Hematopoietic multipotent progenitor cell (in vitro differentiated cells): ENCODE measurements around the gene SNU13. TPM values are rescaled to one million over a fixed set of nuclear protein-coding genes. Genes with fewer than 3 reads are reported as not detected.
"Not testable (repeated sequence)": the region's sequence is repeated elsewhere in the genome, so short reads cannot be mapped to it uniquely, and the experiment has no call there.

Experiments used
- DNase-seq, 3 donors: peaks; one replicate each; pipeline ENCODE4 v3.0.0-alpha.2; 2011 to 2015; ENCODE audit warnings: low read depth in 2 of 3, low spot score in 2 of 3
- total RNA-seq: library from RNA; depleted of rRNA; stranded (reverse); fragments of >200 nt; gene quantifications from one replicate; pipeline ENCODE4 v1.2.3, GENCODE V29; 2012

SNU13 gene
- total RNA-seq, 1 donor, result 127 TPM

DNA sequence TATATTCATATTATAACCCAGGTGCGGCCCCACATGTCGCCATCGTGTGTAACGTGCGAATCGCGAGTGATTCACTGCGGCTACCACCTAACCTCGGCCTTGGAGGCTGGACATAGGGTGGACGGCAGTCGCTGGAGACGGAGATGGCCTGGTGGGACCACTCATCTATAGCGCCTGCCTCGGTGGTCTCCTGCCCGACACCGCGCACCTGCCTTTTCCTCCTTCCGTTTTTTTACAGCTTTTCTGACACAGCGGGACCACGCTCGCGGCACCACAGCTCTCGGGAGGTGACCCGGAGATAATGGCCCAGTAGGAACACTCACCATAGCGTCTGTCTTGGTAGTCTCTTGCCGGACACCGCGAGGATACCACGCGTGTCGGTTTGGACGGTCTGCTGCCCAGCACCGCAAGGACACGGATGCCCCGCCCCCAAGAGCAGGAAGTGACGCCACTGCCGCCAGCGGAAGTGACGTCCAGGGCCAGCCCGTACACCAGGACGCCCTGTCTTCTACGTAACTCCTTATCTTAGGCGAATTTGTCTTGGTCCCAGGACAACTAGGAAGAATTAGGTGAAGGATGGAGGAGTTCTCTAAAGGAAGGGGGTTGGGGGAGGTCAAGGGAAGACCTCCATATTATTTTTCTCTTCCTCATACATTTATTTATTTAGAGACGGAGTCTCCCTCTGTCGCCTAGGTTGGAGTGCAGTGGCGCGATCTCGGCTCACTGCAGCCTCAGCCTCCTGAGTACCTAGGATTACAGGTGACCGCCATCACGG, 6.4 kb downstream of the SNU13 start:
- DNase-seq, result peak; percentile 74 to 83 (median 79)

DNA sequence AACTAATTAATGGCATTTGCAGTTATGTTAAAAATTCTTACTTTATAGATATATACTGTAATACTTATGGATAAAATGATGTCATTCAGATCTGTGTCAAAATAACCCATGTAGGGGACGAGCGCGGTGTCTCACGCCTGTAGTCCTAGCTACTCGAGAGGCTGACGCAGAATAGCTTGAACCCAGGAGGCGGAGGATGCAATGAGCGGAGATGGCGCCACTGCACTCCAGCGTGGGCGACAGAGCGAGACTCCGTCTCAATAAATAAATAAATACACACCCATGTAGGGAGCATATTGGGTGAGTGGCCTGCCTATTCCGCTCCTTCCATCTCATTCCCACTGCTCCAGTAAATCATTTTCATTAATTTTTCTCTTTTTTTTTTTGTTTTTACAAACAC, 7.1 kb downstream of the SNU13 start:
- peak in 1 of 3 donors; percentile 11 for DNase-seq

GRCh38 chr22:41676134-41676533, 12.5 kb downstream of the SNU13 start:
- DNase-seq, result no peak

GRCh38 chr22:41674846-41675340, 13.8 kb downstream of the SNU13 start:
- DNase-seq, result no peak

DNA sequence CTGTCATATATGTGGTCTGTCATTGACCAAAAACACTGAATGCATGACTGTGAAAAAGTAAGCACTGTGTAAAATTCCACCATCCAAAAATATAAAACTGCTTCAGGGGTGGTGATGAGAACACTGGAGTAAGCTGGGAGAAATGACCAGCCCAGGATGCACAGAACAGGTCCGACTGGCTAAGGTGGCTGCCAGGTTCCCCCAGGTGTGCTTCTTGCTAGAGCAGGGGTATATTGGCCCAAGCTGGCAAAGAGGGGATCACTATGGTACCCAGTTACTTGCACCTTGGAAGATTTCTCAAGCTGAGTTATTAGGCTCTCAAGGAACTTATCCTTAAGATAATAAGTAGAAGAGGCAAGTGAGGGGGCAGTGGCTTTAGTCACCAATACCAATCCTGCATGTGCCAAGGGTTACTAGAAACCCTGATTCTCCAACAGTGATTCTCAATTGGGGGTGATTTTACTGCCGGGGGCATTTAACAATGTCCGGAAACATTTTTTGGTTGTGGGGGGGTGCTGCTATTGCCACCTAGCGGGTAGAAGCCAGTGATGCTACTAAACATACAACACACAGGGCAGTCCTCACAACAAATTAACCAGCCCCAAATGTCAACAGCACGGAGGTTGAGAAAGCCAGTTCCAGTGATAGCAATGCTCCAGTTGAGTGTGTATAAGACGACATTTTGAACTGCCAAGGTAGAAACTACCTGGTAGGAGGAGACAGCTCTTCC, 15.7 kb downstream of the SNU13 start:
- no peak for DNase-seq

DNA sequence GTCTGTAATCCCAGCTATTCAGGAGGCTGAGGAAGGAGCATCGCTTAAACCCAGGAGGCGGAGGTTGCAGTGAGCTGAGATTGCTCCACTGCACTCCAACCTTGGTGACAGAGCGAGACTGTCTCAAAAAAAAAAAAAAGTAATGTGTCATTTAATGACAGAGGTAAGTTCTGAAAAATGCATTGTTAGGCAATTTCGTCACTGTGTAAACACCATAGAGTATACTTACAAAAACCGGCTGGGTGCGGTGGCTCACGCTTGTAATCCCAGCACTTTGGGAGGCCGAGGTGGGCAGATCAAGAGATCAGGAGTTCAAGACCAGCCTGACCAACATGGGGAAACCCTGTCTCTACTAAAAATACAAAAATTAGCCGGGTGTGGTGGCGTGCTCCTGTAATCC, 16.6 kb downstream of the SNU13 start:
- not testable (repeated sequence) for DNase-seq

GRCh38 chr22:41668971-41669911, 19.4 kb downstream of the SNU13 start:
- DNase-seq, result no peak

DNA sequence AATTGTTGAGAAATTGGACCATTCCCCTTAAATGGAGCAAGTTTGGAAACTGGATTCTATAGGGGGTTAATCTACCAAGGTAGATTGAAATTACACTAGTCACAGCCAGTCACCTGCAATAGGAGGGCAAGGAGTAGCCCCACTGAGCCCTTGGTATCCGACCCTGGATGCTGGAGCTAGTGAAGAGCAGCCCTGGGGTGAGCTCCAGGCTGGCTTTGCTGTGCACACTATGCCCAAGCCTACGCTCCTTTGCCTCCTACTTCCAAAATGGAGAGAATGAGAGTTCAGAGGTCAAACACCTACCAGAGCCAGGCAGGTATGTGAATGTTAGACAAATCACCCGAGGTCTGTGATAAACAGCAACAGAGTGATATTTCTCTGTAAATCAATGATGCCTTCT, 23.7 kb downstream of the SNU13 start:
- DNase-seq, result no peak

- no peak for DNase-seq
Measured at GRCh38 chr22:41664490-41664889, 24.2 kb downstream of the SNU13 start.

DNA sequence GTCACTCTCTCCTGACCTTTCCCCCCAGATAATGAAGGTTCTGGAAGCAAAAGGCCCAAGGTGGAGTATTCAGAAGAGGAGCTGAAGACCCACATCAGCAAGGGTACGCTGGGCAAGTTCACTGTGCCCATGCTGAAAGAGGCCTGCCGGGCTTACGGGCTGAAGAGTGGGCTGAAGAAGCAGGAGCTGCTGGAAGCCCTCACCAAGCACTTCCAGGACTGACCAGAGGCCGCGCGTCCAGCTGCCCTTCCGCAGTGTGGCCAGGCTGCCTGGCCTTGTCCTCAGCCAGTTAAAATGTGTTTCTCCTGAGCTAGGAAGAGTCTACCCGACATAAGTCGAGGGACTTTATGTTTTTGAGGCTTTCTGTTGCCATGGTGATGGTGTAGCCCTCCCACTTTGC, 25.1 kb downstream of the SNU13 start:
- not testable (repeated sequence) for DNase-seq

DNA sequence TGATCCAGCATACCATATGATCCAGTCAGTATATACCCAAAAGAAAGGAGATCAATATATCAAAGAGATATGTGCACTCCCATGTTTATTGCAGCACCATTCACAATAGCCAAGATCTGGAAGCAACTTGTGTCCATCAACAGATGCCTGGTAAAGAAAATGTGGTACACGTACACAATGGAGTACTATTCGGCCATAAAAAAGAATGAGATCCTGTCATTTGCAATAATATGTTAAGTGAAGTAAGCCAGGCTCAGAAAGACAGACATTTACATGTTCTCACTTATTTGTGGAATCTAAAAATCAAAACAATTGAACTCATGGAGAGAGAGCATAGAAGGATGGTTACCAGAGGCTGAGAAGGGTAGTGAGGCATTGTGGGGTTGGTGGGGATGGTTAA, 27.0 kb downstream of the SNU13 start:
- no peak for DNase-seq

- DNase-seq, result no peak
Measured at GRCh38 chr22:41661088-41661487, 27.6 kb downstream of the SNU13 start.

DNA sequence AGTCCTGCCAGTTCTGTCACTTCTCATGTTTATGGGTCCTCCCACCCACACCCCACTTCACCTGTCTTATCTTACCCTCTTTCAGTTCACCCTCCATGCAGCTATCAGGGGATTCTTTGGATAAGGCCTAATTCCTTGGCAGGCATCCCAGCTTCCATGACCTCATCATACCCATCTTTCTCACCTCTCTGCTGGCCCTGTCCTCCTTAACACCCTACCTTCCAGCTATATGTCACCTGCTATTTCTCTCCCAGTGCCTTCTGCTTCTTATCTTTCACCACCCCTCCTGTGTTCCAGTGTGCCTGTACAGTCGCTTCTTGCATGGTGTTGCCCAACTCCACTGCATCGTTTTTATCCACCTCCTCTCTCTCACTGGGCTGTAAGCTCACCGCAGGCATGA, 28.3 kb downstream of the SNU13 start:
- DNase-seq, result no peak

DNA sequence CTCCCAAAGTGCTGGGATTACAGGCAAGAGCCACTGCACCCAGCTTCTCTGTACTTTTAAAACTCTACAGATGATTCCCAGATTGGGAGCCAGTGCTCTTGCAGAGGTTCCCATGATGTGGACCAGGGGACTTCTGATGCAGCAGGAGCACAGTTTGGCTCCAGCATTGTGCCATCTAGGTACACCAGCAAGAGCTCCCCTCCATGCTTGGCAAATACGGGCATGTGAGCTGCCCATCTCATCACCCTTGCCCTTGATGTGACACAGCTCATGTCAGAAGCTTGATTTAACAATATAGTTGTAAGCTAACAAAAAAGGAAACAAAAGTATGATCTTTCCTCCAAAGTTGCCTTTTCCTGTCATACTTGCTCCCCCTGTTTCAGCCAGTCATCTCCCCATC, 28.7 kb downstream of the SNU13 start:
- no peak for DNase-seq

DNA sequence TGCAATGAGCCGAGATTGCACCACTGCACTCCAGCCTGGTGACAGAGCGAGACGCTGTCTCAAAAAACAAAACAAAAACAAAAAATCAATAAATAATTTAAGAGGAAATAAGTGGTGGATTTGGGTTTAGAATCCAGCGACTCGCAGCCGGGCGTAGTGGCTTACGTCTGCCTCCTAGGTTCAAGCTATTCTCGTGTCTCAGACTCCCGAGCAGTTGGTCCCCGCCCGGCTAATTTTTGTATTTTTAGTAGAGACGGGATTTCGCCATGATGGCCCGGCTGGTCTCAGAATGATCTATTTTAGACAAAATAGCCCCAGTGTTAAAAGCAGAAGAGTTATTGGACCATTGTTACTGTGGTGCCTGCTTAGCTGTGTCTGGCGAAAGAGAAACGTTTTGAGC, 29.8 kb downstream of the SNU13 start:
- no peak for DNase-seq

- DNase-seq, result no peak
Measured at GRCh38 chr22:41657709-41658108, 31.0 kb downstream of the SNU13 start.

GRCh38 chr22:41656556-41656955, 32.1 kb downstream of the SNU13 start:
- DNase-seq, result no peak

DNA sequence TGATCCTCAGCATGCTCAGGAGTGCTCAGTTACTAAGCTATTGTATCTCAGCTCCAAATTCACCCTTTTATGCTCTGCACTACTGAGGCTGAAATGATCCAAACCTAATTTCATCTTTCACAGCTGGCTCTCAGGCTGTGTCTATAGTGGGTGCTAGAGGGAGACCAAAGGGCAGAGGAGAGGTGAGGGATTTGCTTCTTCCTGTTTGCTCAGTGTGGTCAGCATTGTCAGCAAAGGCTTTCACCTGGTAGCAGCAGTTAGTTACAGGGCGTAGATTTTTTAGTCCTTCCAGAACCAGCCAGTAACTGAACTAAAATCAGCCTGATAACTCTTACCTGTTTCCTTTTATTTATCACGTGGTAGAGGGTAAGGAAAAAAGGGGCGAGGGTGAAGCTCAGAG, 34.3 kb downstream of the SNU13 start:
- no peak for DNase-seq

- no peak for DNase-seq
Measured at GRCh38 chr22:41650821-41651220, 37.8 kb downstream of the SNU13 start.

DNA sequence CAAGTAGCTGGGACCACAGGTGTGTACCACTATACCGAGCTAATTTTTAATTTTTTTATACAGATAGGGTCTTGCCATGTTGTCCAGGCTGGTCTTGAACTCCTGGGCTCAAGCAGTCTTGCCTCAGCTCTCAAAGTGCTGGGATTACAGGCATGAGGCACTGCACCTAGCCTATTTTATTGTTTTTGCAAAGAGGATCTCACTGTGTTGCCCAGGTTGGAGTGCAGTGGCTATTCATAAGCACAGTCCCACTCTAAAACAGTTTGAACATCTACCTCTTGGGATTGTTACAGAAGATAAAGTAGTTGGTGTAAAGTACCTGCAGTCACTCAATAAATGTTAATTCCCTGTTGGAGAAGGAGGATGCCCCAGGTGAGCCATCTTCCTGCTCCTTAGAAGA, 38.4 kb downstream of the SNU13 start:
- DNase-seq, result no peak

DNA sequence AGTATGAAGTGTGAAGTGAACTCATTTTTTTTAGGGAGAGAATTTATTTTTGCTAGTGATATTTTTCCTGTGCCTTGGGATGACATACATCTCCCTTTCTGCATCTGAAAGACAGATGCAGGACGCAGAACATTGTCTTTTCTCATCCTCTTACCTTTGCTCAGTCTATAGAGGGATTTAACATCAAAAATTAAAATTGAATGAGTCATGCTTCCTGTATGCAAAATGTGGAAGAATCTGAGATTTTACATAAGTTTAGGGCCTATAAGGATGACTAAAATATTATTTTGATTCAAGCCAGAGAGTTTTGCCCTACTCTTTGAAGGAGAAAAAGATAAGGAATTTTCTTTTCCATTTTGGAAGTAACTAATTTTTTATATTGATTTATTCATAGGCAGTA, 40.2 kb downstream of the SNU13 start:
- DNase-seq, result no peak
